ENCODE results near the gene TUNAR. TPM values are rescaled to one million over a fixed set of nuclear protein-coding genes. Genes with fewer than 3 reads are reported as not detected.
A peak's percentile ranks its signal among the peaks of the same experiment; 100 is the strongest.

The TUNAR gene
- total and polyA plus RNA-seq, 2 experiments from 2014 or later: 23.1 to 56.2 TPM

GRCh38 chr14:95915330-95915729, 38.7 kb downstream of the TUNAR start:
- Mint-ChIP-seq H3K9me3 (no peaks in the 10 kb centered on the region), H3K4me3 (no peak overlapping the region), H3K27ac (peak overlapping the region; percentile 64; the same call in 1 of the 2 replicates), H3K4me1 (peaks cover 36% of the 10 kb centered on the region), H3K36me3 (ENCODE audit: low read depth) (peaks cover 10% of the 10 kb centered on the region), H3K27me3 (ENCODE audit: insufficient read depth, low read depth, poor library complexity) (peaks cover 2% of the 10 kb centered on the region)
- H3F3A ChIP-seq (replicated peaks; ENCODE audit: low read depth): 0 out of 2 replicates have a peak, but pooled peaks cover 8% of the 10 kb centered on the region
- no peak overlapping the region for H3K4me3 ChIP-seq
- H4K20me1 ChIP-seq (replicated peaks; ENCODE audit: insufficient read depth): no peaks in the 10 kb centered on the region
- H3K79me2 ChIP-seq (replicated peaks; ENCODE audit: insufficient read depth): peaks cover 36% of the 10 kb centered on the region
- no peak overlapping the region for H2AFZ ChIP-seq
- peaks cover 27% of the 10 kb centered on the region for H3K4me1 ChIP-seq (ENCODE audit: insufficient read depth)
- TF ChIP-seq CTCF (conservative IDR thresholded peaks at IDR 0.05; ENCODE audit: low read depth in 2 of 2) (peak; percentile 11 to 17; a peak in 1 of 4 replicates), ZNF331 (CRISPR knock-in tag; IDR thresholded peaks at IDR 0.05; ENCODE audit: low read depth) (no peak), ZNF114 (CRISPR knock-in tag; IDR thresholded peaks at IDR 0.05) (no peak)
- TF ChIP-seq, protein P1, sequence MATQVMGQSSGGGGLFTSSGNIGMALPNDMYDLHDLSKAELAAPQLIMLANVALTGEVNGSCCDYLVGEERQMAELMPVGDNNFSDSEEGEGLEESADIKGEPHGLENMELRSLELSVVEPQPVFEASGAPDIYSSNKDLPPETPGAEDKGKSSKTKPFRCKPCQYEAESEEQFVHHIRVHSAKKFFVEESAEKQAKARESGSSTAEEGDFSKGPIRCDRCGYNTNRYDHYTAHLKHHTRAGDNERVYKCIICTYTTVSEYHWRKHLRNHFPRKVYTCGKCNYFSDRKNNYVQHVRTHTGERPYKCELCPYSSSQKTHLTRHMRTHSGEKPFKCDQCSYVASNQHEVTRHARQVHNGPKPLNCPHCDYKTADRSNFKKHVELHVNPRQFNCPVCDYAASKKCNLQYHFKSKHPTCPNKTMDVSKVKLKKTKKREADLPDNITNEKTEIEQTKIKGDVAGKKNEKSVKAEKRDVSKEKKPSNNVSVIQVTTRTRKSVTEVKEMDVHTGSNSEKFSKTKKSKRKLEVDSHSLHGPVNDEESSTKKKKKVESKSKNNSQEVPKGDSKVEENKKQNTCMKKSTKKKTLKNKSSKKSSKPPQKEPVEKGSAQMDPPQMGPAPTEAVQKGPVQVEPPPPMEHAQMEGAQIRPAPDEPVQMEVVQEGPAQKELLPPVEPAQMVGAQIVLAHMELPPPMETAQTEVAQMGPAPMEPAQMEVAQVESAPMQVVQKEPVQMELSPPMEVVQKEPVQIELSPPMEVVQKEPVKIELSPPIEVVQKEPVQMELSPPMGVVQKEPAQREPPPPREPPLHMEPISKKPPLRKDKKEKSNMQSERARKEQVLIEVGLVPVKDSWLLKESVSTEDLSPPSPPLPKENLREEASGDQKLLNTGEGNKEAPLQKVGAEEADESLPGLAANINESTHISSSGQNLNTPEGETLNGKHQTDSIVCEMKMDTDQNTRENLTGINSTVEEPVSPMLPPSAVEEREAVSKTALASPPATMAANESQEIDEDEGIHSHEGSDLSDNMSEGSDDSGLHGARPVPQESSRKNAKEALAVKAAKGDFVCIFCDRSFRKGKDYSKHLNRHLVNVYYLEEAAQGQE (IDR thresholded peaks at IDR 0.05; ENCODE audit: unreplicated experiment): peak; percentile 50
- TF ChIP-seq, protein P2, sequence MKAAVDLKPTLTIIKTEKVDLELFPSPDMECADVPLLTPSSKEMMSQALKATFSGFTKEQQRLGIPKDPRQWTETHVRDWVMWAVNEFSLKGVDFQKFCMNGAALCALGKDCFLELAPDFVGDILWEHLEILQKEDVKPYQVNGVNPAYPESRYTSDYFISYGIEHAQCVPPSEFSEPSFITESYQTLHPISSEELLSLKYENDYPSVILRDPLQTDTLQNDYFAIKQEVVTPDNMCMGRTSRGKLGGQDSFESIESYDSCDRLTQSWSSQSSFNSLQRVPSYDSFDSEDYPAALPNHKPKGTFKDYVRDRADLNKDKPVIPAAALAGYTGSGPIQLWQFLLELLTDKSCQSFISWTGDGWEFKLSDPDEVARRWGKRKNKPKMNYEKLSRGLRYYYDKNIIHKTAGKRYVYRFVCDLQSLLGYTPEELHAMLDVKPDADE (IDR thresholded peaks at IDR 0.05): no peak
- peak overlapping the region; percentile 86 for H3K27ac ChIP-seq (ENCODE audit: low read depth)
- peak; percentile 97 for ATAC-seq
- peak; percentile 79 for DNase-seq (ENCODE audit: low spot score)
- no peaks in the 10 kb centered on the region for H3K9me2 ChIP-seq (ENCODE audit: insufficient read depth)
- no peaks in the 10 kb centered on the region; the same call in 1 of the 2 replicates for H3K36me3 ChIP-seq (ENCODE audit: insufficient read depth)
- H3K4me2 ChIP-seq: peak overlapping the region; percentile 41
- no peaks in the 10 kb centered on the region for H3K27me3 ChIP-seq (ENCODE audit: insufficient read depth)

DNA sequence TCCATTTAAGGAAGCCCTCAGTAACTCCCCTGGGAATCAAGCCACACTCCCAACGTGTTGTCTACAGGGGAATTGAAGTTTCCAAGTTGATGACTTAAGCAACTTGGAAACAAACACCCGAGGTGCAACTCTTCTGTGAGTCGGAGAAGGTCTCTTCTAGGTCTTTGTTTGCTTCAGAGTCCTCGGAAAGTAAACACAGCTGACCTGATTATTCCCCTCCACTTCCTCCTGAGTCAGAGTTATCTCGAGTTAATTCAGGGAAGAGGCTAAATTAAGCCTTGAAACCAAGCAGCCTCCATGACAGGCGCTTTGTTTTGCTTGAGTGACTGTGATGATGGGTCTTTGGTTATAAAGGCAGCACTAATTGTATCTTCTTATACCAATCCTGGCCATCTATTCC, 41.8 kb downstream of the TUNAR start:
- H3K27me3 Mint-ChIP-seq (ENCODE audit: insufficient read depth, low read depth, poor library complexity): peaks cover 2% of the 10 kb centered on the region
- Histone ChIP-seq H3K27me3 (ENCODE audit: insufficient read depth) (no peaks in the 10 kb centered on the region), H3F3A (replicated peaks; ENCODE audit: low read depth) (0 out of 2 replicates have a peak, but pooled peaks cover 8% of the 10 kb centered on the region), H2AFZ (no peak overlapping the region), H3K79me2 (replicated peaks; ENCODE audit: insufficient read depth) (peaks cover 21% of the 10 kb centered on the region), H3K4me2 (no peak overlapping the region), H3K36me3 (ENCODE audit: insufficient read depth) (no peaks in the 10 kb centered on the region; the same call in 1 of the 2 replicates), H4K20me1 (replicated peaks; ENCODE audit: insufficient read depth) (no peaks in the 10 kb centered on the region), H3K27ac (ENCODE audit: low read depth) (peak overlapping the region; percentile 42; the same call in 1 of the 2 replicates), H3K4me3 (no peak overlapping the region), H3K9me2 (ENCODE audit: insufficient read depth) (no peaks in the 10 kb centered on the region), H3K4me1 (ENCODE audit: insufficient read depth) (peaks cover 18% of the 10 kb centered on the region)
- no peaks in the 10 kb centered on the region for H3K9me3 Mint-ChIP-seq
- ATAC-seq (no peak), DNase-seq (ENCODE audit: low spot score) (no peak)
- H3K4me1 Mint-ChIP-seq: peaks cover 30% of the 10 kb centered on the region
- H3K4me3 Mint-ChIP-seq: no peak overlapping the region
- peaks cover 23% of the 10 kb centered on the region for H3K36me3 Mint-ChIP-seq (ENCODE audit: low read depth)
- no peak overlapping the region for H3K27ac Mint-ChIP-seq
- no peak for TF ChIP-seq CREB1 (CRISPR knock-in tag; IDR thresholded peaks at IDR 0.05; ENCODE audit: low read depth)
- no peak for TF ChIP-seq ZNF114 (CRISPR knock-in tag; IDR thresholded peaks at IDR 0.05)
- TF ChIP-seq, protein P1 (IDR thresholded peaks at IDR 0.05; ENCODE audit: unreplicated experiment): no peak
- TF ChIP-seq STAT1 (IDR thresholded peaks at IDR 0.05; ENCODE audit: unreplicated experiment): no peak
- TF ChIP-seq, protein P2 (IDR thresholded peaks at IDR 0.05): no peak
- no peak for TF ChIP-seq EZH2phosphoT487 (IDR thresholded peaks at IDR 0.05; ENCODE audit: unreplicated experiment)
- TF ChIP-seq CTCF (conservative IDR thresholded peaks at IDR 0.05; ENCODE audit: low read depth in 2 of 2): no peak
- no peak for TF ChIP-seq POLR2AphosphoS5 (IDR thresholded peaks at IDR 0.05; ENCODE audit: low read depth)
